Right forelimb (tissue), 1 donor: ENCODE measurements around the gene MARS1.
"Not testable (repeated sequence)": the region's sequence is repeated elsewhere in the genome, so short reads cannot be mapped to it uniquely, and the experiment has no call there.

Experiments
- DNase-seq: peaks from one replicate; pipeline ENCODE4 v3.0.0-alpha.2; 2018

MARS1 gene

GRCh38 chr12:57497223-57498131 lies 9.6 kb downstream of the MARS1 start:
- no peak for DNase-seq

GRCh38 chr12:57498132-57498502 lies 10.2 kb downstream of the MARS1 start:
- DNase-seq = no peak

- no peak for DNase-seq
Measured at GRCh38 chr12:57498571-57498970, 10.7 kb downstream of the MARS1 start.

GRCh38 chr12:57500213-57500612 lies 12.3 kb downstream of the MARS1 start:
- DNase-seq = no peak

- not testable (repeated sequence) for DNase-seq
Measured at GRCh38 chr12:57502311-57502969, 14.6 kb downstream of the MARS1 start.

GRCh38 chr12:57506541-57506940 lies 18.7 kb downstream of the MARS1 start:
- not testable (repeated sequence) for DNase-seq

- not testable (repeated sequence) for DNase-seq
Measured at GRCh38 chr12:57507796-57508195, 19.9 kb downstream of the MARS1 start.

- no peak for DNase-seq
Measured at GRCh38 chr12:57511161-57511560, 23.3 kb downstream of the MARS1 start.

GRCh38 chr12:57511588-57512325 lies 23.9 kb downstream of the MARS1 start:
- DNase-seq = no peak

- no peak for DNase-seq
Measured at GRCh38 chr12:57512665-57513064, 24.8 kb downstream of the MARS1 start.

GRCh38 chr12:57513266-57513665 lies 25.4 kb downstream of the MARS1 start:
- DNase-seq = no peak

- DNase-seq = not testable (repeated sequence)
Measured at GRCh38 chr12:57513677-57514076, 25.8 kb downstream of the MARS1 start.

GRCh38 chr12:57514246-57514645 lies 26.4 kb downstream of the MARS1 start:
- DNase-seq = not testable (repeated sequence)

GRCh38 chr12:57514720-57515407 lies 27.0 kb downstream of the MARS1 start:
- no peak for DNase-seq

- no peak for DNase-seq
Measured at GRCh38 chr12:57515408-57515933, 27.6 kb downstream of the MARS1 start.

- DNase-seq = no peak
Measured at GRCh38 chr12:57515934-57516541, 28.2 kb downstream of the MARS1 start.

GRCh38 chr12:57516617-57517153 lies 28.8 kb downstream of the MARS1 start:
- no peak for DNase-seq

GRCh38 chr12:57517187-57517586 lies 29.3 kb downstream of the MARS1 start:
- DNase-seq = no peak

GRCh38 chr12:57517718-57518117 lies 29.9 kb downstream of the MARS1 start:
- not testable (repeated sequence) for DNase-seq

- no peak for DNase-seq
Measured at GRCh38 chr12:57518176-57518919, 30.5 kb downstream of the MARS1 start.
